HFF-Myc (cell line): Measurements from ENCODE around the gene TAF6.
"Not testable (repeated sequence)": the region's sequence is repeated elsewhere in the genome, so short reads cannot be mapped to it uniquely, and the experiment has no call there.

ENCODE experiments used
- DNase-seq: peaks from one replicate; pipeline ENCODE4 v3.0.0-alpha.2; 2011; ENCODE audit warnings: low read depth; ENCODE audit errors: extremely low read depth
- H3K4me3 ChIP-seq: replicated peaks from 2 replicates; pipeline ENCODE4 v1.5.1; 2011; ENCODE audit warnings: low read depth, mild to moderate bottlenecking, control low read depth, low read length
- CTCF ChIP-seq: IDR thresholded peaks from 2 replicates; pipeline ENCODE4 v1.5.1; 2012; ENCODE audit warnings: mild to moderate bottlenecking, low read depth, low read length, control low read depth; ENCODE audit errors: missing control alignments

The TAF6 gene

GRCh38 chr7:100148559-100149328 lies 29.6 kb upstream of the TAF6 start, which contains the start of gene LAMTOR4:
LAMTOR4 (plus strand) TSS chr7:100148918; CDS start chr7:100148973, 55 bp downstream.
- peak; percentile 99 for DNase-seq
- H3K4me3 ChIP-seq: peak within 1 kb of the TSS; percentile 95
- no peak for TF ChIP-seq CTCF

- no peak for DNase-seq
- TF ChIP-seq CTCF: no peak
- H3K4me3 ChIP-seq: peak overlapping the region; percentile 95
These were observed 29.0 kb upstream of the TAF6 start for GRCh38 chr7:100148225-100148558.

GRCh38 chr7:100147278-100147677 lies 28.1 kb upstream of the TAF6 start:
- DNase-seq: no peak
- TF ChIP-seq CTCF: no peak
- no peak overlapping the region for H3K4me3 ChIP-seq

GRCh38 chr7:100146350-100146749 lies 27.2 kb upstream of the TAF6 start:
- not testable (repeated sequence) for DNase-seq, H3K4me3 ChIP-seq

- DNase-seq: no peak
- TF ChIP-seq CTCF: no peak
- no peak overlapping the region for H3K4me3 ChIP-seq
These were observed 23.3 kb upstream of the TAF6 start for GRCh38 chr7:100142461-100142860.

- no peak for DNase-seq
- TF ChIP-seq CTCF: no peak
- no peak overlapping the region for H3K4me3 ChIP-seq
These were observed 22.4 kb upstream of the TAF6 start for GRCh38 chr7:100141555-100141949.

GRCh38 chr7:100137851-100138760 lies 18.9 kb upstream of the TAF6 start:
- DNase-seq: no peak
- no peak for TF ChIP-seq CTCF
- H3K4me3 ChIP-seq: no peak overlapping the region
